Central memory CD8-positive, alpha-beta T cell (primary cell): ENCODE results near the gene B3GNT7.
"Not testable (repeated sequence)": the region's sequence is repeated elsewhere in the genome, so short reads cannot be mapped to it uniquely, and the experiment has no call there.

ENCODE experiments used
- ATAC-seq: fragments of 150-1000 bp; cut with Tn5 transposase; replicated peaks from 2 replicates; pipeline ENCODE4 v1.10.0; 2022; ENCODE audit warnings: mild to moderate bottlenecking, moderate FRiP score, moderate number of reproducible peaks; ENCODE audit not compliant: poor library complexity, severe bottlenecking; ENCODE audit errors: extremely low read depth
- DNase-seq, 2 donors: peaks; one replicate each; pipeline ENCODE4 v3.0.0; 2021; ENCODE audit warnings: low spot score in 2 of 2
- H3K27ac Mint-ChIP-seq: one replicate; pipeline ENCODE4 v1.8.0; 2022; ENCODE audit warnings: low read depth, mild to moderate bottlenecking, moderate library complexity, mixed read lengths
- H3K27me3 Mint-ChIP-seq: one replicate; pipeline ENCODE4 v1.8.0; 2022; ENCODE audit warnings: mixed read lengths
- H3K36me3 Mint-ChIP-seq: one replicate; pipeline ENCODE4 v1.8.0; 2022; ENCODE audit warnings: mild to moderate bottlenecking, moderate library complexity, mixed read lengths; ENCODE audit not compliant: insufficient read depth
- H3K4me1 Mint-ChIP-seq: one replicate; pipeline ENCODE4 v1.8.0; 2022; ENCODE audit warnings: mixed read lengths
- H3K4me3 Mint-ChIP-seq: one replicate; pipeline ENCODE4 v1.8.0; 2022; ENCODE audit warnings: mild to moderate bottlenecking, moderate library complexity, mixed read lengths
- H3K9me3 Mint-ChIP-seq: one replicate; pipeline ENCODE4 v1.8.0; 2022; ENCODE audit warnings: mixed read lengths

Gene B3GNT7

GRCh38 chr2:231393149-231394131, 2.1 kb upstream of the B3GNT7 start:
- peaks cover 66% of the 10 kb centered on the region for H3K27me3 Mint-ChIP-seq
- H3K9me3 Mint-ChIP-seq: no peaks in the 10 kb centered on the region
- H3K4me1 Mint-ChIP-seq: peaks cover 31% of the 10 kb centered on the region
- ATAC-seq (peak; percentile 56), DNase-seq (no peak)
- peak overlapping the region; percentile 88 for H3K27ac Mint-ChIP-seq
- H3K4me3 Mint-ChIP-seq: peak overlapping the region; percentile 67
- peaks cover 4% of the 10 kb centered on the region for H3K36me3 Mint-ChIP-seq

GRCh38 chr2:231394211-231395141, 1.0 kb upstream of the B3GNT7 start:
- H3K27me3 Mint-ChIP-seq: peaks cover 66% of the 10 kb centered on the region
- peaks cover 4% of the 10 kb centered on the region for H3K36me3 Mint-ChIP-seq
- no peak for DNase-seq
- no peak for ATAC-seq
- peak overlapping the region; percentile 88 for H3K27ac Mint-ChIP-seq
- peaks cover 31% of the 10 kb centered on the region for H3K4me1 Mint-ChIP-seq
- peak overlapping the region; percentile 67 for H3K4me3 Mint-ChIP-seq
- no peaks in the 10 kb centered on the region for H3K9me3 Mint-ChIP-seq

GRCh38 chr2:231396058-231396821, 730 bp downstream of the B3GNT7 start:
- H3K36me3 Mint-ChIP-seq: peaks cover 5% of the 10 kb centered on the region
- ATAC-seq (no peak), DNase-seq (no peak)
- H3K27me3 Mint-ChIP-seq: peaks cover 56% of the 10 kb centered on the region
- H3K9me3 Mint-ChIP-seq: no peaks in the 10 kb centered on the region
- H3K4me3 Mint-ChIP-seq: peak overlapping the region; percentile 59
- H3K4me1 Mint-ChIP-seq: peaks cover 31% of the 10 kb centered on the region
- peak overlapping the region; percentile 16 for H3K27ac Mint-ChIP-seq

GRCh38 chr2:231397011-231397927, 1.8 kb downstream of the B3GNT7 start:
- no peak overlapping the region for H3K27ac Mint-ChIP-seq
- H3K4me3 Mint-ChIP-seq: peak overlapping the region; percentile 59
- ATAC-seq (no peak), DNase-seq (no peak)
- H3K4me1 Mint-ChIP-seq: peaks cover 31% of the 10 kb centered on the region
- H3K9me3 Mint-ChIP-seq: no peaks in the 10 kb centered on the region
- H3K36me3 Mint-ChIP-seq: peaks cover 5% of the 10 kb centered on the region
- peaks cover 48% of the 10 kb centered on the region for H3K27me3 Mint-ChIP-seq

GRCh38 chr2:231397928-231398294, 2.4 kb downstream of the B3GNT7 start:
- no peak overlapping the region for H3K27ac Mint-ChIP-seq
- H3K4me1 Mint-ChIP-seq: peaks cover 31% of the 10 kb centered on the region
- no peaks in the 10 kb centered on the region for H3K9me3 Mint-ChIP-seq
- DNase-seq: no peak
- ATAC-seq: no peak
- peaks cover 5% of the 10 kb centered on the region for H3K36me3 Mint-ChIP-seq
- H3K4me3 Mint-ChIP-seq: no peak overlapping the region
- peaks cover 49% of the 10 kb centered on the region for H3K27me3 Mint-ChIP-seq

- H3K36me3 Mint-ChIP-seq: peaks cover 5% of the 10 kb centered on the region
- peaks cover 25% of the 10 kb centered on the region for H3K4me1 Mint-ChIP-seq
- H3K4me3 Mint-ChIP-seq: no peak overlapping the region
Observed at GRCh38 chr2:231398585-231398984, 3.1 kb downstream of the B3GNT7 start.

GRCh38 chr2:231399046-231399852, 3.7 kb downstream of the B3GNT7 start:
- ATAC-seq: no peak
- Mint-ChIP-seq H3K4me3 (no peak overlapping the region), H3K36me3 (peaks cover 5% of the 10 kb centered on the region), H3K27ac (no peak overlapping the region), H3K4me1 (peaks cover 19% of the 10 kb centered on the region), H3K27me3 (peaks cover 39% of the 10 kb centered on the region), H3K9me3 (no peaks in the 10 kb centered on the region)
- DNase-seq: no peak

More at GRCh38 chr2:231398585-231398984, 3.1 kb downstream of the B3GNT7 start:
- no peaks in the 10 kb centered on the region for H3K9me3 Mint-ChIP-seq
- DNase-seq (no peak), ATAC-seq (no peak)
- peaks cover 46% of the 10 kb centered on the region for H3K27me3 Mint-ChIP-seq
- H3K27ac Mint-ChIP-seq: no peak overlapping the region

GRCh38 chr2:231399853-231400680, 4.6 kb downstream of the B3GNT7 start:
- ATAC-seq: no peak
- peaks cover 31% of the 10 kb centered on the region for H3K27me3 Mint-ChIP-seq
- no peaks in the 10 kb centered on the region for H3K9me3 Mint-ChIP-seq
- peaks cover 13% of the 10 kb centered on the region for H3K4me1 Mint-ChIP-seq
- no peak overlapping the region for H3K4me3 Mint-ChIP-seq
- DNase-seq: no peak
- H3K36me3 Mint-ChIP-seq: peaks cover 3% of the 10 kb centered on the region
- no peak overlapping the region for H3K27ac Mint-ChIP-seq

GRCh38 chr2:231400681-231401080, 5.2 kb downstream of the B3GNT7 start:
- Mint-ChIP-seq H3K27me3 (peaks cover 29% of the 10 kb centered on the region), H3K4me1 (peaks cover 18% of the 10 kb centered on the region)
- ATAC-seq, H3K9me3 Mint-ChIP-seq, H3K4me3 Mint-ChIP-seq, H3K27ac Mint-ChIP-seq, H3K36me3 Mint-ChIP-seq, DNase-seq: not testable (repeated sequence)

GRCh38 chr2:231401101-231401500, 5.6 kb downstream of the B3GNT7 start:
- H3K27me3 Mint-ChIP-seq: peaks cover 28% of the 10 kb centered on the region
- H3K9me3 Mint-ChIP-seq, H3K27ac Mint-ChIP-seq, DNase-seq, H3K4me3 Mint-ChIP-seq, H3K36me3 Mint-ChIP-seq, ATAC-seq: not testable (repeated sequence)
- H3K4me1 Mint-ChIP-seq: peaks cover 22% of the 10 kb centered on the region
